PC-3 (cell line): Measurements from ENCODE around the gene GABRP. TPM values are rescaled to one million over a fixed set of nuclear protein-coding genes. Genes with fewer than 3 reads are reported as not detected.

Source experiments
- ATAC-seq: fragments of 200-7000 bp; cut with Tn5 transposase; 2 replicates; pipeline ENCODE4 v1.9.1; 2020; ENCODE audit warnings: mild to moderate bottlenecking, moderate library complexity
- BruUV-seq: library from RNA; stranded (reverse); fragments of 400-500 nt; replicated peaks from 2 replicates; lab custom pipeline; 2021; lab: Mats Ljungman, UMichigan
- CTCF ChIA-PET: fragments of 300-600 bp; sonication (Branson Sonifier 250); formaldehyde crosslinking; loops from one replicate; lab custom pipeline; 2022; ENCODE audit warnings: antibody characterized with exemption; lab: Charles Lee
- POLR2A ChIA-PET: fragments of 300-600 bp; sonication (Branson Sonifier 250); formaldehyde crosslinking; loops from one replicate; lab custom pipeline; 2022; ENCODE audit warnings: antibody characterized with exemption; ENCODE audit not compliant: unreplicated experiment; lab: Charles Lee
- DNase-seq: peaks from one replicate; pipeline ENCODE4 v3.0.0-alpha.2; 2015
- H2AFZ ChIP-seq: fragments of 300-600 bp; sonication (generic); 2 replicates; pipeline ENCODE4 v1.6.0; 2016; ENCODE audit warnings: antibody characterized with exemption, low read length
- H3F3A ChIP-seq: fragments of 300-600 bp; sonication (generic); one replicate; pipeline ENCODE4 v1.6.0; 2017; ENCODE audit warnings: antibody characterized with exemption, low read length, control low read depth, mild to moderate bottlenecking; ENCODE audit not compliant: unreplicated experiment
- H3K27ac ChIP-seq: fragments of 300-600 bp; sonication (generic); 2 replicates; pipeline ENCODE4 v1.5.1; 2016; ENCODE audit warnings: mild to moderate bottlenecking, low read length
- H3K27me3 ChIP-seq: fragments of 300-600 bp; sonication (generic); 2 replicates; pipeline ENCODE4 v1.6.1; 2016; ENCODE audit warnings: low read length, mixed read lengths
- H3K36me3 ChIP-seq: fragments of 300-600 bp; sonication (generic); 2 replicates; pipeline ENCODE4 v1.6.1; 2016; ENCODE audit warnings: low read depth, mixed run types, low read length, mixed read lengths
- H3K4me1 ChIP-seq: fragments of 300-600 bp; sonication (generic); 2 replicates; pipeline ENCODE4 v1.5.1; 2016; ENCODE audit warnings: low read length; ENCODE audit not compliant: insufficient read depth
- H3K4me2 ChIP-seq: fragments of 300-600 bp; sonication (generic); 2 replicates; pipeline ENCODE4 v1.6.0; 2016; ENCODE audit warnings: low read length
- H3K4me3 ChIP-seq: fragments of 300-600 bp; sonication (generic); 2 replicates; pipeline ENCODE4 v1.5.1; 2016; ENCODE audit warnings: mild to moderate bottlenecking, low read length, mixed read lengths
- H3K79me2 ChIP-seq: fragments of 300-600 bp; sonication (generic); 2 replicates; pipeline ENCODE4 v1.6.1; 2017; ENCODE audit warnings: low read length, mixed read lengths
- H3K9ac ChIP-seq: fragments of 300-600 bp; sonication (generic); 2 replicates; pipeline ENCODE4 v1.6.0; 2016; ENCODE audit warnings: mild to moderate bottlenecking, low read length
- H3K9me2 ChIP-seq: fragments of 300-600 bp; sonication (generic); replicated peaks from 2 replicates; pipeline ENCODE4 v1.6.1; 2016; ENCODE audit warnings: mixed run types, low read length, mixed read lengths
- H3K9me3 ChIP-seq: fragments of 300-600 bp; sonication (generic); 2 replicates; pipeline ENCODE4 v1.6.1; 2016; ENCODE audit warnings: low read length, mixed read lengths
- H4K20me1 ChIP-seq: fragments of 300-600 bp; sonication (generic); 2 replicates; pipeline ENCODE4 v1.6.1; 2016; ENCODE audit warnings: low read length, mixed read lengths
- CTCF ChIP-seq: fragments of 300-600 bp; sonication (generic); conservative IDR thresholded peaks from 2 replicates; pipeline ENCODE4 v1.5.1; 2017; ENCODE audit warnings: antibody characterized with exemption, low read depth, mild to moderate bottlenecking, low read length
- EZH2 ChIP-seq: fragments of 300-600 bp; sonication (generic); IDR thresholded peaks from one replicate; pipeline ENCODE4 v1.6.1; 2017; ENCODE audit warnings: antibody characterized with exemption, mild to moderate bottlenecking, low read length; ENCODE audit not compliant: unreplicated experiment
- EZH2phosphoT487 ChIP-seq: fragments of 300-600 bp; sonication (generic); IDR thresholded peaks from 2 replicates; pipeline ENCODE4 v1.6.1; 2018; ENCODE audit warnings: mild to moderate bottlenecking, antibody characterized with exemption, low read length, borderline replicate concordance
- intact Hi-C: fragments of 100-400 bp; cut with micrococcal nuclease; formaldehyde crosslinking; loops from 2 replicates; pipeline ENCODE4 v1.9.0; 2023
- total RNA-seq: library from RNA; depleted of rRNA; stranded (reverse); fragments of >200 nt; gene quantifications from 2 replicates; pipeline ENCODE4 v1.2.3, GENCODE V29; 2014

Gene GABRP
- total RNA-seq, 1 experiment from 2014 or later = not detected

DNA sequence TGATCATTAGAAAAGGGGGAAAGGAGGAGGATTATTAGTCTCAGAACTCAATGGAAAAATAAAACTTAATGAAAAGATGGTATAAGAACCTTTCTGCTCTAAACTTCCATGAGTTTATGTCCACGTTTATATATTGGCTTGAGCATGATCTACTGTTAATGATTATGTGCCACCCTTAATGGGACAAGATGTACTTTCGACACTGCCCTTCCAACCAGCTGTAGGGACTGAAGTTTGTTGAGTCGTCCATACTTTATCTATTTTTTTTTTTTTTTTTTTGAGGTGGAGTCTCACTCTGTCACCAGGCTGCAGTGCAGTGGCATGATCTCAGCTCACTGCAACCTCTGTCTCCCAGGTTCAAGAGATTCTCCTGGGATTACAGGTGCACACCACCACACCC is 25.0 kb upstream of the GABRP start:
- Histone ChIP-seq H3K4me3 (no peak overlapping the region), H3K9me3 (no peaks in the 10 kb centered on the region), H3K9ac (no peak overlapping the region), H3K27me3 (no peaks in the 10 kb centered on the region), H2AFZ (no peak overlapping the region), H3K36me3 (no peaks in the 10 kb centered on the region), H3K27ac (no peak overlapping the region), H4K20me1 (no peaks in the 10 kb centered on the region), H3K4me1 (no peaks in the 10 kb centered on the region), H3K79me2 (no peaks in the 10 kb centered on the region), H3K9me2 (no peaks in the 10 kb centered on the region), H3K4me2 (no peak overlapping the region), H3F3A (no peaks in the 10 kb centered on the region)
- ChIA-PET CTCF (no interaction called here), POLR2A (no interaction called here)
- intact Hi-C loops = no loop called here
- ATAC-seq (no peak), DNase-seq (no peak)
- TF ChIP-seq CTCF (no peak), EZH2 (no peak), EZH2phosphoT487 (no peak)
- no TSS peak for BruUV-seq

DNA sequence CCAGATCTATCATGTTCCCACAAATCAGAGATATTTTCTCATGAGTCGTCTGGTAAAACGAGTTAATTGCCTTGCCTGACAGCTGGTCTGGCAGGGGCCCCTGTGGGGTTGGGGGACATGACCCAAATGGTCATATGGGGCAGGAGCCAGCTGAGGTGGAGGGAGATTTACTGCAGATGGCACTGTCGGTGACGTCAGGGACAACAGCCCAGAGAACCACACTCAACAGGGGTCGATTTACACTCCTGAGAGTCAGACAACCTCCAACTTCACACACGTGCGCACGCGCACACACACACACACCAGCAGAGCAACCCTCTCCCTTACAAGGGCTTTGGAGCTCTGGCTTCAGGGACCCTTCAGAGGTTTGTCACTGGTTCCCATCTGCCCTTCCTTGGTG is 23.4 kb upstream of the GABRP start:
- Histone ChIP-seq H4K20me1 (no peaks in the 10 kb centered on the region), H3F3A (no peaks in the 10 kb centered on the region), H3K9me2 (no peaks in the 10 kb centered on the region), H3K4me1 (no peaks in the 10 kb centered on the region), H3K9me3 (no peaks in the 10 kb centered on the region), H3K36me3 (no peaks in the 10 kb centered on the region), H3K4me3 (no peak overlapping the region), H3K4me2 (no peak overlapping the region), H3K79me2 (no peaks in the 10 kb centered on the region), H3K27me3 (no peaks in the 10 kb centered on the region), H3K9ac (no peak overlapping the region), H2AFZ (no peak overlapping the region), H3K27ac (no peak overlapping the region)
- DNase-seq (no peak), ATAC-seq (no peak)
- POLR2A ChIA-PET = no interaction called here
- BruUV-seq = no TSS peak
- TF ChIP-seq CTCF (no peak), EZH2phosphoT487 (no peak), EZH2 (no peak)
- intact Hi-C loops = no loop called here
- CTCF ChIA-PET = no interaction called here

DNA sequence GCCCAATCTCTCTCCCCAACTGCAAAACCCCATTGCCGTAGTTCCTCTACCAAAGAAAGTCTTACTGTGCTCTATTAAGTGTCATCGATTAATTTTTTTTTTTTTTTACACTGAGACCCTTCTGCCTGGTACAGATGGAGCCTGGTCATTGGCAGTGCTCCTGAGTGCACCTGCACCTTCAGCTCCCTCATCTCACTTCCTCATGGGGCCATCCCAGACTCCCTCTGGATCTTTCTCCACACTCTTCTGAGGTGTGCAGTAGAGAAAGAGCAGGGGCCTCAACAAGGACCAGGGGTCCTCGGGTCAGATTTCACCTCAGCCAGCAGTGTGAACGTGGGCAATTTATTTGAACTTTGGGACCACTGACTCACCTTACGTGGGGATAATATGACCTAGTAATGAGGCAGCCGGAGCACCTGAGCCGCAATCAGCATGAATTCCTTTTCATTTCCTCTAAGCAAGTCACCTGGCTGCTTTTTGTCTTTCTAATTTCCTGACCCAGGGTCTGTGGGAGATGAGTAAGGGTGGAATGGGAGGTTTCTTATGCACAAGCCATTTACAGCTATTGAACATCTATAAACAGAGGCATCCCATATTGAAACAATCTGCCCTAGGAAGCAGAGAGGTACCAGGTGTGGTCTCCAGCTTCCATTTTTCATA is 22.3 kb upstream of the GABRP start:
- no peak overlapping the region for H3K4me2 ChIP-seq
- H3K4me3 ChIP-seq = no peak overlapping the region
- no peaks in the 10 kb centered on the region for H3K9me2 ChIP-seq
- no peaks in the 10 kb centered on the region for H3K27me3 ChIP-seq
- no peaks in the 10 kb centered on the region for H3K79me2 ChIP-seq
- no peaks in the 10 kb centered on the region for H3K9me3 ChIP-seq
- no peak overlapping the region for H2AFZ ChIP-seq
- H3K9ac ChIP-seq = no peak overlapping the region
- TF ChIP-seq EZH2phosphoT487 = no peak
- TF ChIP-seq CTCF = no peak
- no peak for TF ChIP-seq EZH2
- no peaks in the 10 kb centered on the region for H4K20me1 ChIP-seq
- H3K36me3 ChIP-seq = no peaks in the 10 kb centered on the region
- ChIA-PET POLR2A (no interaction called here), CTCF (no interaction called here)
- H3F3A ChIP-seq = no peaks in the 10 kb centered on the region
- BruUV-seq = no TSS peak
- intact Hi-C loops = no loop called here
- no peaks in the 10 kb centered on the region for H3K4me1 ChIP-seq
- H3K27ac ChIP-seq = no peak overlapping the region
- no peak for DNase-seq
- ATAC-seq = no peak
